HG02981 (cell line): ENCODE results near the gene MSI2.

ENCODE experiments used
- ATAC-seq: cut with Tn5 transposase; IDR thresholded peaks from one replicate; pipeline ENCODE4 v1.9.1; 2021; ENCODE audit warnings: mild to moderate bottlenecking, moderate library complexity; ENCODE audit not compliant: unreplicated experiment

MSI2 gene

DNA sequence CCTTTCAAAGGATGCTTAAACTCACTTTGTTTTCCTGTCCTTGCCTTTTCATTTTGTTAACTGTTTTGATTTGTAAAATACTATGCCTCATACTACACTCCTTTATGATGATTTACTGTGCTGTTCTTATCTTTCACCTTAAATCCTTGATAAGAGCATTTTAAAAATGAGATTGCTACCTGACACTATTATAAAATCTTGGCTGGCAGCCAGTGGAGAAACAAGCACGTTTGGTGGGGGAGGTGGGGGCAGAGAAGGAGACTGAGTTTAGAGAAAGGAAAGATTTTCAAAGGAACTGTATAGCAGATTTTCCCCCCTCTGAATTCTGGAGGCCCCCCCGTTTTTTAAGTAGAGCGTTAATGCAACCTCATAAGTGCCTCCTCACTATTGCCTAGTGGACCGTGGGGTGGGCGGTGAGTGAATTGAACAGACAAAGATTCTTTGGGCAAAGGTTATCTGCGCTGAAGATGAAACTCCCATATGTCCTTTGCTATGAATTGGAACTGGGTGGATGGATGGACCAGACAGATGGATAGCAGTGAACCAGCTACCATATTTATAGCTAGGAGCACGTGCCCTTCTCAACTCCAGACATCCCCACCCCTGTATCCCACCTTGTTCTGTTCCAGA lies 288.6 kb downstream of the MSI2 start:
- no peak for ATAC-seq

DNA sequence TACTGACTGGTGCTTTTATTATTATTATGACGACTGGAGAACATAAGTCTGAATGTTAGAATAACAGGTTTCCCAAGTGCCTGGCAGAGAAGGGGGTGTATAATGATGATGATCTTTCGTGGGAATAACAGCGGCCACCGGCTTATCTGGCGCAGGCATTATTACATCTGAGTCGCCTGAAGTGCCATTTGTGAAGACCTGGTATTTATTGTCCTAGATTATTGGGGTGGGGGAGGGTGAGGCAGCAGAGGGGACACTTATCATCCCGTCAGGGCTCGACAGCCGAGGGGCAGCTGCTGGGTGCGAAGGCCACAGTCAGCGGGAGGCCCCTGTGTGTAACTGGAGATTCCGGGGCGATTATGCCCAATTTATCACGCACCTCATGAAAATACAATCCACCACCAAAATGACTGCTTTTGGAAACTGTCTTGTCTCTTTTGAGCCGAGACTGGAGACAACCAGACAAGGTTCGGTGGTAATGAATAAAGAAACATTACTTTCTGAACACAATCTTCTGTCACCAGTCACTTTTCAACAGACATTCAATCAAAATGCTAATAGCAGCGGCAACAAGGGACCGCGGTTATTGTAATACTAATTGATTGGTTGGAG lies 289.5 kb downstream of the MSI2 start:
- ATAC-seq: no peak

DNA sequence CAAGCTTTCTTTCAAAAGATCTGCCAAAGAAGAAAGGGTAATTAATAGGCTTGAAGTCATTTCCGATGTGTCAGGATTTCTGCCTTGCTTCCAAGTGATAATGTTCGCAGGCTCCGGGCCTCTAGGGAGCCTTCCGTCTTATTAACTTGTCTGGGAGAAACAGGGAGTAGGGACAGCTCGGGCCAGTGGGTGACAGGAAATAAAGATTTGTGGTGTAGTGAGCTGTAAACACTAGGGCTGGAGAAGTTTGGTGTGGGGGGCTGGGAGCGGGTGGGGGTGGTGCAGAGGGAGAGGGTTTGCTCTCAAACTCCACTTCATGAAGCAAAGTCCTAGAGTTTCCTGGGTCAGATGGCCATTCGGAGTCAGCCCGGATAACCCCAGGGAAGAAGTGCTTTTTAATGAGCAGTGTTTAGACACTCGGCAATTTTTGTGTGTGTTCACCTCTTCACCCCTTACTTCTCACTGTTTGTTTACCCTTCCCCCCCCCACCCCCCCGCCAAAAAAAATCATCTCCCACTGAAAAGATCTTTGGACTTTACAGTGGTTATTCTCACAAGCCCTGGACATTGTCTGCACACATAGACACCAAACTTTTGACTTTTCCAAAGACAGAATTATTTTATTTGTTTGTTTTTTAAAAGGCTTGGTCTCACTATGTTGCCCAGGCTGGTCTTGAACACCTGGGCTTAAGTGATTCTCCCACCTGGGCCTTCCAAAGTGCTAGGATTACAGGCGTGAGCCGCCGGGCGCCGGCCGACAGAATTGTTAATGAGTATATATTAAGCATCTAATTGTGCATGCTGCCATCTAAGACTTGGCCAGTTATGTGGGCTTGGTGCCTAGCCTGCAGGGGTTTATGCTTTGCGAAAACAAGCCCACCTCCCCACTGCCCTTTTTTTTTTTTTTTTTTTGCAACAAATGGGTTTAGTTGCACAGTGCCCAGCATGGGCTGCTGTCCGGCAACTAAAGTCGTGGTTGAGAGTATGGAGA lies 292.4 kb downstream of the MSI2 start:
- no peak for ATAC-seq

DNA sequence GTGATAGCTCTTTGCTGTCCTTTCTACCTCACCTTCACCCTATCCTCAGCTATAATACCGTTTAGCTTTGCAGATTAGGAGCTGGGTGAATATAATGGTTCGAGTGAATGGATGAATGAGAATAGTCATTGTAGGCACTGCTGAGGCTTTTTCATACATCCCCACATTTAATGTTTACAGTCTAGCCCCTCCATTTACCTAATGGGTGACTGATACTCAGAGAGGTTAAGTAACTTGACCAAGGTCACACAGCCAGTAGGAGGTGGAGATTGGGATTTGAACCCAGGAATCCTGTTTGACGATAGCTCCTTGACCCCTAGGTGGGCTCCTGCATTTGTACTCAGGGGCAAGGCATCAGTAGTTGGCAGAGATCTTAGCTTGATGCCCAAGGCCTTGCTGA lies 293.1 kb downstream of the MSI2 start:
- no peak for ATAC-seq

DNA sequence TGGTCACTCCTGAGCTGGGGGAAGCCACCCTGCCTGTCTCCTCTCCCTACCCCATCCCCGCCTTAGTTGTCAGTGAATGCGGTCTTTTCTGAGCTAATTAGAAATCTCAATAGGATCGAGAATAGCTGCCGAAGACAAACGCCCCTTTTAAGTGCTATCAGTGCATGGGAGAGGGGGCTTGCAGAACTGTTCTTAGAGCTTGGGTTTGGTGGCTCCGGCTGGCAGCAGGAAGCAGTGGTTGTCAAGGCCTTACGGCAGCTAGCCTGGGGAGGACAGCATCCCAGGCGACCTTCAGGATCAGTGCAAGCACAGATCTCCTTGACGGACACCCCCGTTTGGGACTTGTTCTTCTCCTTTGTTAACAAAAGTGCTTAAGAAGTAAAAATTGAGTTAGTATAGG lies 293.7 kb downstream of the MSI2 start:
- ATAC-seq: no peak

DNA sequence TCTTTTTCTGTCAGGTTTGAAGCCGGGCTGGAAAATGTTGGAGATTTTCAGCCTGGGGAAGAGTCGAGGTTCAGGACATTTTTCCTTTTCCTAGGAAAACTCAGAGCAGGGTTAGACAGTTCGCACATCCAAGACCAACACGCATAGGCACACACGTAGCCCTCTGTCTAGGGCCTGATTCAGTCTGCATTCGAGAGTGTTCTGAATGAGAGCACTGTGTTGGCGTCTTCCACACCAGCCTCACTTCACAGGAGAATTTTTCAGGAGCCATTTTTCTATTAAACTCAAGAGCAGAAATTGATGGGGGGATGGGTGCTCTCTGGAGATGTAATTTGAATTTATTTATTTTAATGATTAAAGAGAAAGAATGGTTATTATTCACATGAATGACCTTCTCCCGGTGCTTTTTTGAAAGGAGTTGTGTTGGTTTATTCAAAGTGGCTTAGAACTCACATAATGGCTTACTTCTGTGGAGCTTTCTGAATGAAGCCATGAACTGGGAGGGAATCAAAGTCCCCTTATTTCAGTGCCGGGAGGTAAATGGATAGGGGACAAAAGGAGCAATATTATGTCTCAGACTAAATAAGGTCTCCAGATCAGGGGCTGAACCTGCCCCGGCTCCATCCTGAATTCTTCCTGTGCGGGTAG lies 294.5 kb downstream of the MSI2 start:
- no peak for ATAC-seq

DNA sequence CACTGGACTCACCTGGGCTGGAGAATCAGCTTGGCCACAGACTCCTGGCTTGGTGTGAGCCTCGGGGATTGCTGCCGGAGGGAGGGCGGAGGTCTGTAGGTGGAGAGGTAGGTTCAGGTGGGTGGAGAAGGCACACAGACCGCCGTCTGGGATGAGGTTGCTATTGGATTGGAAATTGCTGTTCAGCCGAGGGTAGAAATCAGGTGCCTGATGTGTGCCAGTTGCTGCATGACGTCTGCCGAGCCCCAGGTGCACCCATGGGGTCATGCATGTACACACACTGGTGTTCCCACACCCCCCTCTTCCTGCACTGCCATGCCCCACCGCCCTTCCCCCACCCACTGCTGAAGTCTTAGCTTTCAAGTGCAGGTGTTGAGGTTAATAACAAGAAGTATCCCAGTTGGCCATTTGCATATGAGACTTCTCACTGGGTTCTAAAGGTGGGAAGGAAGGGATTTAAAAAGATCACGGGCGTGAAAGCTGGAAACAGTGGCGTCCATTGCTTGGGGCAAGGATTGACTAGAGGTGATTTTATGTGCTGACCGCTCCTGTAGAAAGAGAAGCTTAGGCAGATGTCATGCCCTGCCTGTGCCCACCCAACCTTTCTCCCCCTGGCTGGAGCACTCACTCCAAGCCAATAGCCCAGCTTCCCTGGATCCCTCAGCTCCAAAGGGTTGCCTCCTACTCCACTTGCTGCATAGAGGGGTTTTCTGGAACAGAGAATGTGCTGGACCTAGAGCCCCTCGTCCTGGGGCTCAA lies 295.2 kb downstream of the MSI2 start:
- no peak for ATAC-seq

DNA sequence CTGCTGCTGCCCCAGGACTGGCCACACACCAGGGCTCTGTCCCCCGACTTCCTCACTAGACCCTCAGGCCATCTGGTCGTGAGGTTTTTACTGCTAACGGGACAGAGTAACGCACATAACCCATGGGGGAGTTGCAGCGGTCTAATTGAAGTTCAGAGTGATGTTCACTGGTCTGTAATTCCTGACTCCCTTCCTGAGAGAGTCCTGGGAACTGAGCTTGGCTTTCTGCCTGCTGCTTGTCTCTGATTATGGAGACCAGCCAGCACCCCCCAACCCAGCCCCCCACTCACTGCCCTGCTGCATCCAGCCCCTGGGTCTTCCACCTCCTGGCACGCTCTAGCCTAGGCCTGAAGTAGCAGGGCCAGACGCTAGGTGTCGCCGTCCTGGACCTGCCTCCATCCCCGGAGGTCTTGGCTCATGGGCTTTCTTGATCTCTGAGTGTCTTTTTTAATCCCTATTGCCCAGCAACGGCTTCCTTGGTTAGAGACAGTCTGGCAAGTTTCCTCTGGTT lies 295.8 kb downstream of the MSI2 start:
- ATAC-seq: peak; percentile 42

DNA sequence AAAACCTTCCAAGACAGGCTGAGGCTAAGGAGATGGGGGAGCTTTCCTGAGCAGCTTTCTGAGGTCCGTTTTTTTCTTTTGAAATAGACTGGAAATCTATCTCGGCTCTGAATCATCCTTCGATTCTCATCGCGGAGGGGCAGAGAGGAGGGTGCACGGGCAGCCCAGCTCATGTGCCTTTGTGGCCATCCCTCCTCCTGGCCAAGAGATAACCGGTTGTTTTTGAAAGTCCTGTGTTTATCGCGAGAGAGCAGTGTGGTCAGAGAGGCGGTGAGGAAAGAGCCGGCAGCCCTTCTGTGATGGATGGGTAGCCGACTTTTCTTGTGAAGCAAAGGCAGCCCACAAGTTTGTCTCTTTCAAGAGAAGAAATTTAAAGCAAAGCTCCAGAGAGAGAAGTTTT lies 297.2 kb downstream of the MSI2 start:
- no peak for ATAC-seq

DNA sequence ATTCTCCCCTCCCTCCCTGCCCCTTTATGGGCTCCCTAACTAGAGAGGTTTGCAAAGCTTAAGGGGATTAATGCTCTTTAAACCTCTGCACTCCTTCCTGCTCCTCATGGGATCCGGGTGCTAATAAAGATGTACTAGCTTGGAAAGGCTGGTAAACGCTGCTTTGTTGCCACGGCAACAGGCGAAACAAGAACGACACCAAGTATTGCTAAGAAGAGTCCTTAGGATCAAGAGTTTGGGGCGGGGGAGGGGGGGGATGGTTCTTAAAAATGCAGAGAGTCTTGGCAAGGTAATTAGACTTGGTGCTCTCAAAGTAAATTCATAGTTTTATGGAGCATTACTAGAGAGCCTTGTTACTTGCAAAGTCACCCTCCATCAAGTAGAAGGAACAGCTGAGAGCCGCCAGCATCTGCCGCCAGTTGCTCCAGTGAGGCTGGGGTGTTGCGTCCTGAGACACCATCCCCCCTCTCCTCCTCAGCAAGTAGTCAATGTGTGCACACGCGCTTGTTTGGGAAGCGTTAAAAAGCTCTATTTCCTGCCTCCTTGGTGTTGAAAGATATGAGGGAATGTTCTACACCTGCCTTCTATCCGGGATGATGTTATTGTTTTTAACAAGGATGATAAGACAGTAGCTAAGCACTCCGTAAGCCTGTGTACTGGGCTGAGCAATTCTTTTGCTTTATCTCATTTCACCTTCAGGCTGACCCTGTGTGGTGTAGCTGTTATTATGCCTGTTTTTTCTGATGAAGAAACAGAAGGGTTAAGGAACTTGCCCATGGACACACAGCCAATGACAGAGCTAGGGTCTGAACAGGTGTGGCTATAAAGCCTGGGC lies 297.9 kb downstream of the MSI2 start:
- ATAC-seq: no peak

DNA sequence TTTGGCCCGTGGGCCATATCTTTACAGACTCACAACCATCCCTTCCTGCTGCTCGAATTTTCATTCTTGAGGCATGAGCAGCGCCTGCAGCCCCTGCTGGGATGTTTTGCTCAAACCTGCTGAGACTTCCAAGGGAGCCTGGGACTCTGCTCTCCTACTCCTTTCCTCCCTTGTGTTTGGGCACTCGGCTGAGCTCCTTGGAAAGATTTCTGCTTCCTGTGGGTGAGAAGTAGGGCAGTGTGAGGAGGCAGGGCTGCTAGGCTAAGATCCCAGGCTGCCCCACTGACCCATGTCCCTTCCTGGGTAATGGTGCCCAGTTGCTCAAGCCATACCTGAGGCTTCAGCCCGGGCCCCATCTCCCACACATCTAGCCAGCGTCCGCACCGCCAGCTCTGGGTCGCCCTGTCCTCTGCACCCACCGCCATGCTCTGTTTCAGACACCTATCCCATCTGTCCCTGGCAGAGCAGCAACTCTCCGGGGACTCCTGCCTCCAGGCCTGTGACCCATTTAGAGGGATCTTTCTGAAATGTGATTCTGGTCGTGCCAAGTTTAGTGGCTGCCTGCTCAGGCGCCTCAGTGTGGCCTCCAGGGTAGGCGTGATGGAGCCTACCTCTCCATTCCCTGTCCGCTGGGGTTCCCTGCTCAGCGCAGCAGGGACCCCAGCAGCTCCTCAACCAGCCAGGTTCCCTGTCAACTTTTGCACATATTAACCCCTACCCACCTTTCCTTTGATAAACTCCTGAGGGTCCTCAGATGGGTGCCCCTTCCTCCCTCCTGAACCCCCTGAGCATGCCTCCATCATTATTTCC lies 298.7 kb downstream of the MSI2 start:
- no peak for ATAC-seq

DNA sequence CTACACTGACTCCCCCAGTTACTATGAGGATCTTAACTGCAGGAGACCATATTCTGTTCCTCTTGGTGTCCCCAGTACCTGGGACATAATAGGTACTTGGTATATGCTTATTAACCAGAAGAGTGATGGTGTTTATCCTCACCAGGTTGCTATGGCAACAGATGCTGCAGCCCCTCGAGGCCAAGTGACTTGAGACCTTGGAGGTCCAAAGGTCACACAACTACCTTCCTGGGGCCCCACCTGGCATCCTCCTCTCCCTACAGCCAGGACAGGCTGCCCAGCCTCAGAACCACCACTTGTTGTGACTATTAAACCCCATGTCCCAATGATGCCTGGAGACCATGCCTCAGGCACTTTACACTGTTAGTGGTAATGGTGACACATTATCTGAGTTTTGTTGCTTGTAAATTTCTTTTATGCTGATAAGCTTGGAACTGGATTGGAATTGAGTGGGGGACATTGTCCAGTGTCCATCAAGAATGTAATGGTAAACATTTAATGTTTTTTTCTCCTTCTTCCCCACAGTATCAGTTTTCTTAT lies 299.4 kb downstream of the MSI2 start:
- no peak for ATAC-seq

DNA sequence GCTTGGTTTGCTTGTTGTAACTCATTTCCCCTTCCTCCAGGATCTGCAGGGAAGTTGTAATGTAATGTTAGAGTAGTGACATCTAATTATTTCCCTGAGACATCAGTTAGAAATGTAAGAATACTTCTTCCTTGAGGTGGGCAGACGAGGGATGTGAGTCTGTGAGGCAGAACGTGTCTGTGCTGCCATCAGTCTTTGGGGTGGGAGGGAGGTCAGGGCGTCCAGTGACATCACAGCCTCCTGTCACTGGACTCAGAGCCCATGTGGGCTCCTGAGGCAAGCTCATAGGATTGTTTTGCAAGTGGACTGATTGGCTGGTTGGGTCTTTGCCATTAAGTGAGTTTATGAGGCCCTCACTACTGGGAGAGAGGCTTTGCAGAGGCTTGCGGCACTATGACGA lies 300.0 kb downstream of the MSI2 start:
- ATAC-seq: no peak

DNA sequence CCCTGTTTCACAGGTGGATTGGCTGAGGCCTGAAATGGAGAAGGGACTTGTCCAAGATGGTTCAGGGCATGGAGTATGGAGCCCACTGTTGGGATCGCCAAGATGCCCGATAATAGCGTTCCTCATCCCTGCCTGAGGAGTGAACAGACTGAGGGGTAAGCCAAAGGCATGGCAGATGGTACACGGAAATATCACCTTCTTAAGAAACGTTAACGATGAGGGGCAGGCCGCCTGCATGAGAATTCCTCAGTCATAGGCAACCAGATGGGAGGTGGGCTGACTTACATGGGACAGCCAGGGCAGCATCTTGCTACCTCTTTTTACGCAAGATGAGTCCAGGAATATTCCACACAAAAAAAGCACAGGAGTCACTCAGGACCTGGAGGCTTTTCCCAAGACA lies 300.7 kb downstream of the MSI2 start:
- no peak for ATAC-seq

DNA sequence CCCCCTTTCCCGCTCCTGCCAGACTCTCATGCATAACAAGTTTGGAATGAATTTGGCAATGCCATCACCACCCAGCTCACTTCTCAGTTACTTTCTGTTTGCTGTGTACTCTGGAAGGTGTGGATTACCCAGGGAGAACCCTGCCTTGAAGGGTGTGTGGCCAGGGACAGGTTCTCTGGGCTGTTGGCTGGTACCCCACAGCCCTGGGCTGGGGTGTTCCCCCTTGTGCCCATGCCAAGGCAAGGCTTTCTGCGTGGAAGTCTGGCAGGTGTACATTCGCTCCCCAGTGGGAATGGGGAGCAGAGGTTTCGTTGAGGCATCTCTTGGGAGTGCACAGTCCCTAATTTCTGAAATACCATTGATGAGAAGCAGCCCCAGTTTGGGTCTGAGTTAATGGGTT lies 301.1 kb downstream of the MSI2 start:
- no peak for ATAC-seq

DNA sequence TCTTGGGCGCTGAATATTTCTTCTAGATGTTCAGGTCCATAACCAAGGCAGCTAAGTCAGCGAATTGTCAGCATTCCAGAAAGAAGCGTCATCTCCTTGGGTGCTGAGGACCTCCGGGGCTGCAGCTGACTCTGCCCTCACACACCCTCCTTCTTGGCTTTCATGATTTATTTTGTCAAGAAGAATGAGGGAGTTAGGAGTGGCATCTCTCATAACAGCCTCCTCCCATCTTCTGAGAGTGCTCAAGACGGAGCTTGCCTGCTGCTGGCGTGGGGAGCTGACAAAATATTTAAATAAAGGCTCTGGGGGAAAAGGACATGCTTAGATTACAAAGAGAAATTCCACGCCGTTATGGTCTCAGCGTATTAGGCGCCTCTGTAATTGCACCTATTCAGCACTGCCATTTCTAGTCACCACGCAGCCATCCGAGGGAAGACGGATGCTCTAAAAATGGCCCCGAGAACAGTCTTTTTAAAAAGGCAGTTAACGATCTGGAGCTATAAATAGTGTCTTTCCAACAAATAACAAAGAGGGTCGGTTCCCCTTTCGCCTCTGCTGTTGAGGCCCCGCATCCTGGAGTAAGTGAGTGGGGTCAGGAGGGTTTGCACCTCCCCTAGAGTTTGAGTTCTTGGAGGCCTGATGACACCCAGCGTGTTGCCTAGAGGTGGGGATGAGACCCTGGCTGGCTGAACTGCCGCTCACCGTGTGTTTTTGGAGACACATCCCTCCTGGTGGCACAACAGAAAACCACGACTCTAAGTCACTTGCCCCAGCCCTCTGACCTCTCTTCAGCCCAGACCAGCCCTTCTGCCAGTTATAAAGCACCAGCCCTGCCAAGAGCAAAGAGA lies 301.7 kb downstream of the MSI2 start:
- ATAC-seq: no peak

DNA sequence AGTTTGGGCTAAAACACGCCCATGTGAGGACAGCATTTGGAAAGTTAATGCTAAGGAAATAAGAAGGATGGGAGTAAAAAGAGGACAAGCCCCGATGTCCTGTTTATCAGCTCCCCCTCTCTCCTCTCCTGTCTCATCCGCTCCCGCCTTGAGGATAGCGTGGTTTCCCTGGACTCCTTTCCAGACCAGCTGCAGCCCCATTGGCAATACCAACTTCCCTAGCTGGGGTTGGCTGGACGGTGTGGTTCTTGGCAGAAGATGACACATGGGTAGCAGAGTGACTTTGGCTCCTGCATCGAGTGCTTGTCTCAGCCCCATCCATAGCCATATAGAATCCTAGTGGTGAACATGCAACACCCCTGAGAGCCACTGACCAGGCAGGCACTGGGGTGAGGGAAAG lies 302.9 kb downstream of the MSI2 start:
- ATAC-seq: no peak
